Measurements from ENCODE around the gene DCXR. TPM values are rescaled to one million over a fixed set of nuclear protein-coding genes. Genes with fewer than 3 reads are reported as not detected.

DCXR gene
- total RNA-seq, 6 donors from 2014 or later = 122 to 358 (median 211) TPM

DNA sequence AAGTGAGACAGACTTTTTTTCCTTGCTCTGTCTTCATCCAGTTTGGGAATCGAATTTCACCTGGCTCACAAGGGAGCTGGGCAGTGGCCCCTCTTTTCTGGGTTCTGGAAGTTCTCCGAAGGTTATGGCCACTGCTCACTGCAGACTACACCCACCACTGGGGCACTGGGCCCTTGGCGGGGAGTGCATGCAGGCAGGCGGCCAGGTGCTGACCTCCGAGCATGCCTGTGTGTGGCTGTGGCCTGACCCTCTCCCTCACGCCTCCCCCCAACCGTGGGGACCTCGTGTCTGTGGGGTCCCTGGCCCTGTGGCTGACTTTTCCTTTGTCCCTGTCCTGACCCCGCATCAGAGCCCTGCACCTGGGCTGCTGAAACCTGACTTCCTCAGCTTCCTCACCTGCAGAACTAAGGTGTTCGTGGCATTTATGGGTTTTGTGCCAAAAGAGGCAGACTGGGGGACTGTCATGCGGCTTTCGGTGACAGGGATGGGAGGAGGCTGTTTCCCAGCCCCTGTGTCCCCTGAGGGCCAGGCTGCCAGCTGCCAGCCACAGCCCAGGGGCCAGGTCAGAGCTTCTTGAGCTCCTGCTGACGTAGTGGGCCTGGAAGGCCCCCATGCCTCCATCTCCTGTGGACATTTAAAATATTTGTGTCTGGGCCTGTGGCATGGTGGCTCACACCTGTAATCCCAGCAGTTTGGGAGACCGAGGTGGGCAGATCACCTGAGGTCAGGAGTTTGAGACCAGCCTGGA lies 38.6 kb downstream of the DCXR start:
- TF ChIP-seq POLR2AphosphoS5 (IDR thresholded peaks at IDR 0.05) (no peak), EP300 (IDR thresholded peaks at IDR 0.05) (no peak), POLR2A (IDR thresholded peaks at IDR 0.05) (no peak)
- TF ChIP-seq, protein P1, sequence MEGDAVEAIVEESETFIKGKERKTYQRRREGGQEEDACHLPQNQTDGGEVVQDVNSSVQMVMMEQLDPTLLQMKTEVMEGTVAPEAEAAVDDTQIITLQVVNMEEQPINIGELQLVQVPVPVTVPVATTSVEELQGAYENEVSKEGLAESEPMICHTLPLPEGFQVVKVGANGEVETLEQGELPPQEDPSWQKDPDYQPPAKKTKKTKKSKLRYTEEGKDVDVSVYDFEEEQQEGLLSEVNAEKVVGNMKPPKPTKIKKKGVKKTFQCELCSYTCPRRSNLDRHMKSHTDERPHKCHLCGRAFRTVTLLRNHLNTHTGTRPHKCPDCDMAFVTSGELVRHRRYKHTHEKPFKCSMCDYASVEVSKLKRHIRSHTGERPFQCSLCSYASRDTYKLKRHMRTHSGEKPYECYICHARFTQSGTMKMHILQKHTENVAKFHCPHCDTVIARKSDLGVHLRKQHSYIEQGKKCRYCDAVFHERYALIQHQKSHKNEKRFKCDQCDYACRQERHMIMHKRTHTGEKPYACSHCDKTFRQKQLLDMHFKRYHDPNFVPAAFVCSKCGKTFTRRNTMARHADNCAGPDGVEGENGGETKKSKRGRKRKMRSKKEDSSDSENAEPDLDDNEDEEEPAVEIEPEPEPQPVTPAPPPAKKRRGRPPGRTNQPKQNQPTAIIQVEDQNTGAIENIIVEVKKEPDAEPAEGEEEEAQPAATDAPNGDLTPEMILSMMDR (IDR thresholded peaks at IDR 0.05) = no peak
- Histone ChIP-seq H3K4me3 (no peak overlapping the region), H3K9me3 (no peaks in the 10 kb centered on the region), H3K27me3 (no peaks in the 10 kb centered on the region), H3K36me3 (peaks cover 0 to 13% (median 8%) of the 10 kb centered on the region in 4 donors), H3K27ac (peak overlapping the region in 3 of 4 donors; percentile 4 to 65 (median 27)), H3K4me1 (peaks cover 4 to 32% (median 22%) of the 10 kb centered on the region in 4 donors)
- WGBS, 2 donors = 91 to 95% methylated on average over 7 to 14 of the region's 14 CpGs
- no peak for ATAC-seq (ENCODE audit: low FRiP score in 2 of 2)
- peak in 1 of 2 donors; percentile 74 for DNase-seq

DNA sequence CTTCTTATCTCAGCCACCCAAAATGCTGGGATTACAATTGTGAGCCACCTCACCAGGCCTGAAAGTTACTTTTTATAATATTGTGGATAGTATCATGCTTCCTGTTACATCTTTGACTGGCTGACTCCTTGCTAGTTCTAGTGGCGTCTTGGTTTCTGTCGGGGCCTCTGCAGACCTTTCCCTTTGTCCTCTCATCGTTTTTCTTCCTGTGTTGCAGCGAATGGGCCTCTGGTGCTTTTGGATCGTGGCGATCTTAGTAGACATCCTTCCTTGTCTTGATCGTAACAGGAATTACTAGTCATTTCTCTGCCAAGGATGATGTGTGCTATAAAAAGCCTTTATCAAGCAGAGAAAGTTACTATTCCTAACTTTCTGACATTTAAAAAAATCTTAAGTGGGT lies 39.3 kb downstream of the DCXR start:
- TF ChIP-seq EP300 (IDR thresholded peaks at IDR 0.05) = no peak
- TF ChIP-seq POLR2AphosphoS5 (IDR thresholded peaks at IDR 0.05) = no peak
- TF ChIP-seq, protein P1 (IDR thresholded peaks at IDR 0.05) = no peak
- TF ChIP-seq POLR2A (IDR thresholded peaks at IDR 0.05) = no peak
- 77 to 86% methylated on average over 7 of the region's 7 CpGs for WGBS, 2 donors
- no peaks in the 10 kb centered on the region for H3K27me3 ChIP-seq
- ATAC-seq (ENCODE audit: low FRiP score in 2 of 2) (no peak), DNase-seq (no peak)
- no peak overlapping the region for H3K27ac ChIP-seq
- peaks cover 0 to 13% (median 8%) of the 10 kb centered on the region in 4 donors for H3K36me3 ChIP-seq
- peaks cover 4 to 33% (median 25%) of the 10 kb centered on the region in 4 donors for H3K4me1 ChIP-seq
- H3K4me3 ChIP-seq = no peak overlapping the region
- H3K9me3 ChIP-seq = no peaks in the 10 kb centered on the region

DNA sequence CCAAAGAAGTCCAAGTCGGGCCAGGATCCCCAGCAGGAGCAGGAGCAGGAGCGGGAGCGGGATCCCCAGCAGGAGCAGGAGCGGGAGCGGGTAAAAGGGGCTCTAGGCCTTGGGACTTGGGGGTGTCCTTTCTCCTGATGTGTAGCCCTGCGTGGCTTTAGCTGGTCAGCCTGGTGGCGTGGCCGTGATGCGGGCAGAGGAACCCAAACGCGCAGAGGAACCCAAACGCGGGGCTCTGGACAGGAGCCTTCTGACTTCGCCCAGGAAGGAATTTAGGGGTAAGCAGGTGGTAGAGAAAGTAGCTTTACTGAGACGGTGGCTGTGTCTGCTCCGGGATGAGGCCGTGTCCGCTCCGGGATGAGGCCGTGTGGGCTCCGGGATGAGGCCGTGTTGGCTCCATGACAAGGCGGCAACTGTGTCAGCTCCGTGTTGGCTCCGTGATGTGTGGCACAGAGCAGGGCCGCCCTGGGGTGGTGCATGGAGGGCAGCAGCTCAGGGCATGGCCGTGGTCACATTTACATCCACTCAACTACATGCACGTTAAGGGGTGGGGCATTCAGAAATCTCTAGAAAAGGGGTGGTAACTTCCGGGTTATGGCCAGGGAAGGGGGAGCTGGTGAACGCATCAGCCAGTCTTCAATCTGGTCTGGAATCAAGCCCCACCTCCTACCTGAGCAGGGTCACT lies 40.6 kb downstream of the DCXR start:
- no peak for TF ChIP-seq POLR2A (IDR thresholded peaks at IDR 0.05)
- TF ChIP-seq, protein P1 (IDR thresholded peaks at IDR 0.05) = no peak
- TF ChIP-seq POLR2AphosphoS5 (IDR thresholded peaks at IDR 0.05) = no peak
- TF ChIP-seq EP300 (IDR thresholded peaks at IDR 0.05) = no peak
- Histone ChIP-seq H3K4me1 (peaks cover 11 to 45% (median 36%) of the 10 kb centered on the region in 4 donors), H3K27ac (no peak overlapping the region), H3K27me3 (no peaks in the 10 kb centered on the region), H3K9me3 (no peaks in the 10 kb centered on the region), H3K36me3 (peaks cover 0 to 13% (median 8%) of the 10 kb centered on the region in 4 donors), H3K4me3 (no peak overlapping the region)
- WGBS, 2 donors = 93% methylated on average over 29 to 30 of the region's 30 CpGs
- DNase-seq = peak in 1 of 2 donors; percentile 63
- ATAC-seq (ENCODE audit: low FRiP score in 2 of 2) = no peak

DNA sequence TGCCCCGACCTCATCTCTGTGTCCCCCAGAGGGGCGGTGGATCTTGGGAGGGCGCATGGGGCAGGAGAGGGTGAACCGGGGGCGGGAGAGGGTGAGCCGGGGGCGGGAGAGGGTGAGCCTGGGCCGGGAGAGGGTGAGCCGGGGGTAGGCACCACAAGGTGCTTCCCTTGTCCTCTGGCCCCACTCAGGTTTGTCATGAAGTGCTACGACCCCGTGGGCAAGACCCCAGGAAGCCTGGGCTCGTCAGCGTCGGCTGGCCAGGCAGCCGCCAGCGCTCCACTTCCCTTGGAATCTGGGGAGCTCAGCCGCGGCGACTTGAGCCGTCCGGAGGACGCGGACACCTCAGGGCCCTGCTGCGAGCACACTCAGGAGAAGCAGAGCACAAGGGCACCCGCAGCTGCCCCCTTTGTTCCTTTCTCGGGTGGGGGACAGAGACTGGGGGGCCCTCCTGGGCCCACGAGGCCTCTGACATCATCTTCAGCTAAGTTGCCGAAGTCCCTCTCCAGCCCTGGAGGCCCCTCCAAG lies 41.2 kb downstream of the DCXR start:
- TF ChIP-seq, protein P1 (IDR thresholded peaks at IDR 0.05) = no peak
- TF ChIP-seq POLR2A (IDR thresholded peaks at IDR 0.05) (no peak), POLR2AphosphoS5 (IDR thresholded peaks at IDR 0.05) (no peak), EP300 (IDR thresholded peaks at IDR 0.05) (no peak)
- Histone ChIP-seq H3K4me3 (no peak overlapping the region), H3K9me3 (no peaks in the 10 kb centered on the region), H3K27me3 (no peaks in the 10 kb centered on the region), H3K36me3 (peaks cover 0 to 13% (median 8%) of the 10 kb centered on the region in 4 donors), H3K27ac (no peak overlapping the region), H3K4me1 (peaks cover 15 to 51% (median 41%) of the 10 kb centered on the region in 4 donors)
- ATAC-seq (ENCODE audit: low FRiP score in 2 of 2) (no peak), DNase-seq (peak in 1 of 2 donors; percentile 59)
- WGBS, 2 donors = 92 to 93% methylated on average over 24 to 27 of the region's 28 CpGs

Measured in upper lobe of left lung (tissue), 6 donors.